IPS DF 6.9 (cell line): ENCODE results near the gene CHD9.
"Not testable (repeated sequence)": the region's sequence is repeated elsewhere in the genome, so short reads cannot be mapped to it uniquely, and the experiment has no call there.

Source experiments
- DNase-seq: peaks from one replicate; pipeline ENCODE4 v3.0.0-alpha.2; 2013; ENCODE audit warnings: low read depth, low spot score
- H3K27ac ChIP-seq: one replicate; pipeline ENCODE4 v1.5.1; 2013; ENCODE audit warnings: low read length, control low read depth
- H3K27me3 ChIP-seq: 2 replicates; pipeline ENCODE4 v1.6.1; 2013; ENCODE audit warnings: mild to moderate bottlenecking, low read length; ENCODE audit not compliant: control insufficient read depth, insufficient read depth
- H3K36me3 ChIP-seq: 2 replicates; pipeline ENCODE4 v1.6.1; 2013; ENCODE audit warnings: low read length; ENCODE audit not compliant: control insufficient read depth, insufficient read depth
- H3K4me1 ChIP-seq: 2 replicates; pipeline ENCODE4 v1.6.1; 2013; ENCODE audit warnings: low read length; ENCODE audit not compliant: control insufficient read depth, insufficient read depth
- H3K4me3 ChIP-seq: 2 replicates; pipeline ENCODE4 v1.5.1; 2013; ENCODE audit warnings: mild to moderate bottlenecking, low read length
- H3K9me3 ChIP-seq: 2 replicates; pipeline ENCODE4 v1.6.1; 2013; ENCODE audit warnings: low read length, inconsistent platforms; ENCODE audit not compliant: control insufficient read depth, insufficient read depth
- WGBS: extraction: QIAGEN DNeasy Blood & Tissue Kit; methylation state at CpG from one replicate; pipeline ENCODE4 v1.1.7; 2013; ENCODE audit warnings: mixed read lengths, missing lambda C conversion rate; ENCODE audit not compliant: insufficient read length, insufficient coverage; 5-methylcytosine and 5-hydroxymethylcytosine counted together

CHD9 gene

DNA sequence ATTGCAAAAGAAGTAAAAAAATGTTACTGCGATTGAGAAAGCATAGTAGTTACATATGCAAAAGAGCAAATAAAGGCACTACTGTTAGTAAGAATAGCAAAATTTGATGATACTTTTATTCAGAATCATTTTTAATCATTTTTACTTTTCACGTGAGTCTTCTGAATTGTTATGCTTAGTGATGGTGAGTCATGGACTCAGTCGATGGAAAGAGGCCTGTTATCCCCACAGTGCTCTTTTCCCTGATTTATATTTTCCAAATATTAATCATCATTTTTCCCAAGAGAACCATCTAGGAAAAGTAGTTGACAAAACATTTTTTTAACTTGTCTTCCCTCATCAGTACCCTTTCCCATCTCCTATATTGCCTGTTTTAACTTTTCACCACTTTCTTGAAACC lies 181.1 kb downstream of the CHD9 start:
- Histone ChIP-seq H3K27me3 (no peaks in the 10 kb centered on the region), H3K27ac (no peak overlapping the region), H3K9me3 (no peaks in the 10 kb centered on the region), H3K4me1 (no peaks in the 10 kb centered on the region), H3K36me3 (no peaks in the 10 kb centered on the region; the same call in 1 of the 2 replicates), H3K4me3 (no peak overlapping the region)
- WGBS: no CpG with 5 or more reads among the region's 3 CpGs
- DNase-seq: no peak

DNA sequence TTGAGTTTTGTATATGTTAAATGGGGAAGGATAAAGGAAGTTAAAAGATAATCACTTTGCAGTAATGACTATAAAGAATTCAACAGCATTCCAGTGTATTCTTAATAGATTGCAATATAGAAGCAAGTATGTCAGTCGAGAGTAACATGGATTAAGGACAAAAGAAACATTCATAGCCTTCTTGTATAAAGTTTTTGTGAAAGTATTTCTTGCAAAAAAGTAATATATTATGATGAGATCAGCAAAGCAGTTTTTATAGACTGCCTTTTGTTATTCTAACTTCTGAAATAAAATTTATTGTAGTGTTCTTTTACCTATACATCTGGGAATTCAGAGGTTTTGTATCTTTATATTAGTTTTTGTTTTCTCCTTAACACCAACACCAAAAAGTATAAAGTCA lies 194.5 kb downstream of the CHD9 start:
- no peaks in the 10 kb centered on the region for H3K36me3 ChIP-seq

GRCh38 chr16:53257001-53257400 lies 202.2 kb downstream of the CHD9 start:
- no peak for DNase-seq
- no peak overlapping the region for H3K4me3 ChIP-seq
- no peaks in the 10 kb centered on the region for H3K9me3 ChIP-seq
- no peaks in the 10 kb centered on the region for H3K36me3 ChIP-seq
- H3K27me3 ChIP-seq: no peaks in the 10 kb centered on the region
- WGBS: no CpG with 5 or more reads among the region's 2 CpGs
- H3K4me1 ChIP-seq: no peaks in the 10 kb centered on the region
- H3K27ac ChIP-seq: no peak overlapping the region

More for the DNA sequence above, 194.5 kb downstream of the CHD9 start:
- Histone ChIP-seq H3K9me3 (no peaks in the 10 kb centered on the region), H3K27ac (no peak overlapping the region), H3K4me3 (no peak overlapping the region), H3K4me1 (no peaks in the 10 kb centered on the region), H3K27me3 (no peaks in the 10 kb centered on the region)
- no peak for DNase-seq
- no CpG with 5 or more reads among the region's 1 CpG for WGBS

- H3K9me3 ChIP-seq: no peaks in the 10 kb centered on the region
- no peaks in the 10 kb centered on the region for H3K4me1 ChIP-seq
- H3K27ac ChIP-seq: no peak overlapping the region
- no peaks in the 10 kb centered on the region for H3K27me3 ChIP-seq
- H3K4me3 ChIP-seq: no peak overlapping the region
- no peaks in the 10 kb centered on the region for H3K36me3 ChIP-seq
- DNase-seq: no peak
- WGBS: no CpG with 5 or more reads among the region's 3 CpGs
These were observed 204.0 kb downstream of the CHD9 start for GRCh38 chr16:53258809-53259208.

GRCh38 chr16:53261276-53261675 lies 206.5 kb downstream of the CHD9 start:
- no peaks in the 10 kb centered on the region for H3K9me3 ChIP-seq
- DNase-seq: no peak
- WGBS: no CpG with 5 or more reads among the region's 2 CpGs
- no peaks in the 10 kb centered on the region for H3K27me3 ChIP-seq
- no peaks in the 10 kb centered on the region for H3K36me3 ChIP-seq
- H3K27ac ChIP-seq: no peak overlapping the region
- H3K4me1 ChIP-seq: no peaks in the 10 kb centered on the region
- no peak overlapping the region for H3K4me3 ChIP-seq

- DNase-seq: no peak
- WGBS: no CpG with 5 or more reads among the region's 2 CpGs
- no peaks in the 10 kb centered on the region for H3K4me1 ChIP-seq
- H3K27ac ChIP-seq: no peak overlapping the region
- H3K9me3 ChIP-seq: no peaks in the 10 kb centered on the region
- no peaks in the 10 kb centered on the region for H3K36me3 ChIP-seq
- H3K4me3 ChIP-seq: no peak overlapping the region
- no peaks in the 10 kb centered on the region for H3K27me3 ChIP-seq
These were observed 207.9 kb downstream of the CHD9 start for GRCh38 chr16:53262645-53263044.

- no peaks in the 10 kb centered on the region for H3K36me3 ChIP-seq
- no peak for DNase-seq
- no peaks in the 10 kb centered on the region for H3K27me3 ChIP-seq
- no peak overlapping the region for H3K27ac ChIP-seq
- H3K4me3 ChIP-seq: no peak overlapping the region
- H3K9me3 ChIP-seq: no peaks in the 10 kb centered on the region
- no peaks in the 10 kb centered on the region for H3K4me1 ChIP-seq
These were observed 211.4 kb downstream of the CHD9 start for GRCh38 chr16:53266156-53266555.

DNA sequence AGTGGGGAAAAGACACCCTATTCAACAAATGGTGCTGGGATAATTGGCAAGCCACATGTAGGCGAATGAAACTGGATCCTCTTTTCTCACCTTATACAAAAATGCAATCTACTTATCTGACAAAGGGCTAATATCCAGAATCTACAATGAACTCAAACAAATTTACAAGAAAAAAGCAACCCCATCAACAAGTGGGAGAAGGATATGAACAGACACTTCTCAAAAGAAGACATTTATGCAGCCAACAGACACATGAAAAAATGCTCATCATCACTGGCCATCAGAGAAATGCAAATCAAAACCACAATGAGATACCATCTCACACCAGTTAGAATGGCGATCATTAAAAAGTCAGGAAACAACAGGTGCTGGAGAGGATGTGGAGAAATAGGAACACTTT lies 223.7 kb downstream of the CHD9 start:
- not testable (repeated sequence) for H3K4me1 ChIP-seq, H3K4me3 ChIP-seq, H3K27ac ChIP-seq, H3K27me3 ChIP-seq, DNase-seq, H3K9me3 ChIP-seq
- peaks cover 10% of the 10 kb centered on the region; the same call in 1 of the 2 replicates for H3K36me3 ChIP-seq
- WGBS: no CpG with 5 or more reads among the region's 2 CpGs

DNA sequence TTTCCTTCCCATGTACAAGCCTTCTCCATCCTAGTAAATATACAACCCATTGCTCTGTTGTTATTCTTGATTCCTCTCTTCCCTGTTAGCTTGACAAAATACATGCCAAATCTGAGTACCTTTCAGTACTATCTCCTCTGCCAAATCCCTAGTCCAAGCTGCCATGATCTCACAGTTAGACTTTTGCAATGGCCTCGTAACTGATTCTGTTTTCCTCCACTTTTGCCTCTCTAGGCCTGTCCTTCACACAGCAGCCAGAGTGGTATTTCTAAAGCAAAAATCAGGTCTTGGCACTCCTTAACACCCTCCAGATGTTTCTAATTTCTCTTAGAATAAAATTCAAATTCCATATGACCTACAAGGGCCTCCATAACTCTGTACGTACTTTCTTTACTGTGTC lies 226.5 kb downstream of the CHD9 start:
- DNase-seq: no peak
- no peaks in the 10 kb centered on the region for H3K27me3 ChIP-seq
- H3K27ac ChIP-seq: no peak overlapping the region
- no peaks in the 10 kb centered on the region for H3K9me3 ChIP-seq
- no peak overlapping the region for H3K4me3 ChIP-seq
- no peaks in the 10 kb centered on the region for H3K4me1 ChIP-seq
- no CpG with 5 or more reads among the region's 2 CpGs for WGBS
- H3K36me3 ChIP-seq: peaks cover 7% of the 10 kb centered on the region; the same call in 1 of the 2 replicates

DNA sequence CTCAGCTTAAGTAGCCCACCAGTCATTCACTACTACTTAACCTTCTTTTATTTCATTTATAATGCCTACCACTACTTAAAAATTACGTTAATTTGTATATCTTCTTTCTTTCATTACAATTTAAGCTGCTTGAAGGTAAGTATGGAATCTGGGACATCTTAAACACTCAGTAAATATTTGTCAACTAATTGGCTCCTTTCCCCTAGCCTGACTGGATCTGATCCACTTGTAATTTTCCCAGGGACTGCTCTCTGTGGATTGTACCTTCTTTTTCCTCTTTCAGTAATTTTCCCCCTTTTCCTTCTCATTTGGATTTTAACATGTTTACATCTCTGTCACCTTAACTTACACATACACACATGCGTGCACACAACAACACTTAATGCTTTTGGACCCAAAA lies 227.1 kb downstream of the CHD9 start:
- Histone ChIP-seq H3K4me3 (no peak overlapping the region), H3K4me1 (no peaks in the 10 kb centered on the region), H3K9me3 (no peaks in the 10 kb centered on the region), H3K27ac (no peak overlapping the region), H3K36me3 (peaks cover 7% of the 10 kb centered on the region; the same call in 1 of the 2 replicates), H3K27me3 (no peaks in the 10 kb centered on the region)
- WGBS: 100% methylated on average over 2 of the region's 2 CpGs
- no peak for DNase-seq

GRCh38 chr16:53282328-53282727 lies 227.5 kb downstream of the CHD9 start:
- no peak overlapping the region for H3K27ac ChIP-seq
- no CpG with 5 or more reads among the region's 5 CpGs for WGBS
- H3K27me3 ChIP-seq: no peaks in the 10 kb centered on the region
- DNase-seq: no peak
- peaks cover 7% of the 10 kb centered on the region; the same call in 1 of the 2 replicates for H3K36me3 ChIP-seq
- no peaks in the 10 kb centered on the region for H3K9me3 ChIP-seq
- H3K4me1 ChIP-seq: no peaks in the 10 kb centered on the region
- no peak overlapping the region for H3K4me3 ChIP-seq
